MV-4-11 (cell line): ENCODE data around the gene DUSP15.

Experiments
- DNase-seq: peaks from one replicate; lab custom pipeline; 2025; lab: John Stamatoyannopoulos, UW

DUSP15 gene, protein sequence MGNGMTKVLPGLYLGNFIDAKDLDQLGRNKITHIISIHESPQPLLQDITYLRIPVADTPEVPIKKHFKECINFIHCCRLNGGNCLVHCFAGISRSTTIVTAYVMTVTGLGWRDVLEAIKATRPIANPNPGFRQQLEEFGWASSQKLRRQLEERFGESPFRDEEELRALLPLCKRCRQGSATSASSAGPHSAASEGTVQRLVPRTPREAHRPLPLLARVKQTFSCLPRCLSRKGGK

DNA sequence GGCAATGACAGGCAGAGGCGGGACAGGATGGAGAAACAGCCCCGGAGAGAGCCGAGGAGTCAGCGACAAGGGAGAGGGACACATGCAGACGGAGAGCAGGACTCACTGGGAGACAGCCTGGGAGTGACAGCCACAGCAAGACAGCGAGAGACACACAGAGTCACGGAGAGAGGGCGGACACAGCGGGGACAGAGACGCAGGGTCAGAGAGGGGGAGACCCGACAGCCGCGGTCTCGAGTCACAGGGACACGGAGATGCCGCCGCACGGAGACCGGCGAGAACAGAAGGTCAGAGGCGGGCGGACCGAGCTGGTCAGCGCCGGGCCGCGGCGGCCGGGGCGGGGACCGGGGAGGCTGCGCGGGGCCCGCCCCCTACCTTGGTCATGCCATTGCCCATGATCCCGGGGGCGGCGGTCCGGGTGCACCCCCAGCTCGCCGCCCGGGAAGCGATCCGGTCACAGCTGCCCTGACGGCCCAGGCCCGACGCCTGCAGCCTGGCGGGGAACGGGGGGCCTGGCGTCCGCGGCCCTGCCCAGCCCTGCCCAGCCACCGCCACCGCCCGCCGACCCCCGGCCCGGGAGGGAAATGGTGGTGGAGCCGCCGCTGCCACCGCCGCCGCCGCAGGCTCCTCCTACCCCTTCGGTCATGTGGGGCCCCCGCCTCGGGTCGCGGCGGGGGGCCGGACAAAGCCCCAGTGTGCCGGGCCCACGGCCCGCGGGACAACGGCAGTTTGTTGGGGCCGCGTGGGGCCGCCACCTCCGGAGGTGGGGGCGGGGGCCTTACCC is at the start of gene DUSP15, which contains the start of gene TTLL9:
DUSP15 (minus strand) TSS at position 586 of the 784 bp plus-strand sequence; CDS start at position 396, 190 bp downstream.
TTLL9 (plus strand) TSS at position 693 of the 784 bp plus-strand sequence. CDS start 493 bp downstream, outside the sequence.
- DNase-seq = no peak

DNA sequence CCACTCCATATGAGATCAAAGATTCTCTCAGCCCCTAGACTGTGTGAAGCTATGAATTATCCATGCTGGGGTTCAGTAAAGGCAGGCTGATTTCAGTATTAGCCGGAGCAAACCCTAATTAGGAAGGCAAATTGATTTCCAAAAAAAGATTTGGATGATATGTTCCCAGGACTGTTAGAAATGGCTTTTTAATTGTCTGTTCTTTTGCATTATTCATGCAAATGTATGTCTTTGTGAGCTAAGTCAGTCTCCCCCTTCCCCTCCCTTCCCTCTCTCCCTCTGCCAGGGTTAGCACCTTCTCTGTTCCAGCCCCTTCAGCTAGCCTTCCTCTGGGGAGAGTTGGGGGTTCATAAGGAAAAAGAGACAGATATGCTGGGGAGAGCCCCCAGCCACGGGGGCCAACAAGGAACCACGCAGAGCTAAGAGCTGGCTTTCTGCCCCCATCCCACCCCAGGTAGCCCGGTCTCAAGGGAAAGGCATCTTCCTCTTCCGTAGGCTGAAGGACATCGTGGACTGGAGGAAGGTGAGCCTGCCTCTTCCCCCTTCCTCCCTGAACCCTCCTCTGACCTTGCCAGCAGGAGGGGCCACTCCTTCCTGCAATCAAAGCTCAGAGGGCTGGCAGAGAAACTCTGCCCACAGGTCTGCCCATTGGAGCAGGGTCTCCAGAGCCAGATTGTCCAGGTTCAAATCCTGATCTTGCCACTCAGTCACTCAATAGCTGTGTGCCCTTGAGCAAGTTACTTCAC is 49.3 kb upstream of the DUSP15 start:
- DNase-seq = no peak

DNA sequence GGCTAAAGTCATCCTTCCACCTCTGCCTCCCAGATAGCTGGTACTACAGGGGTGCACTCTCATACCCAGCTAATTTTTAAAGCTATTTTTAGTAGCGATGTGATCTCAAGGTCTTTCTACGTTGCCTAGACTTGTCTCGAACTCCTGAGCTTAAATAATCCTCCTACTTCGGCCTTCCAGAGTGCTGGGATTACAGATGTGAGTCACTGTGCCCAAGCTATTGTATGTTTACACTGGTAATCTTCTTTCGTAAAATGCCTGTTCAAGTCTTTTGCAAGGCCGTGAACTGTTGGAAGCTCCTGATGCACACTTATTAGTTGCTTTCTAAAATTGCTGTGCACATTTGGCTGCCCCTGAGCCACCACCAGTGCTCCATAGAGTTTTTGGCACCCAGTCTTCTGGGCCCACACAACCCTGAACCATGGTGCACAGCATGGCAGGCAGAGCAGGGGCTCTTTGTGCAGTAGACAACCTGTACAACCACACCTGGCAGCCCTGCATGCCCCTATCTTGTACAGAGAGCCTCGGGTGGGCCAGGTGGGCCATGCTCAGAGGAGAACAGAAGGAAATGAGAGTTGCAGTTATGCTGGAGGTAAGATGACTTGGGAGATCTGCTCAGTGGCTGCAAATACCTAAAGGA is 48.3 kb upstream of the DUSP15 start:
- no peak for DNase-seq

DNA sequence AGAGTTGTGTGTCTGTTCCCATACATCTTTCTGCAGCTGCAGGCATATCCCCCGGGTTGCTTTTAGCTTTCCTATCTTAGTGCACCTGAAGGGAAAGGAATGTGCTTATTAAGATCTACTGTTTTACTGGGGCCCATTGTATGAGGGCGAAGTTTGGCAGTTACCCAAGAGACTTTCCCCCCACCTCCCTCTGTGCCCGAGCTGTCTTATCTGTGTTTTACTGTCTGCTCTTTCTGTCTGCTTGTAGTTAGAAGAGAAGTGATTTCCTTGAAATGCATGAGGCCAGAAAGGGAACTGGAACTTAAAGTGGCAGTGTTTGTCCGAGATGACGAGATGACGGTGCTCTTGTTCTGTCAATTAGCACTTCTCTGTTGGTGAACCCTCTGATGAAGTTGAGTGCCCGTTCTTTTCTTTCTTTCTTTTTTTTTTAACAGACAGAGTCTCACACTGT is 47.7 kb upstream of the DUSP15 start:
- DNase-seq = peak; percentile 39

DNA sequence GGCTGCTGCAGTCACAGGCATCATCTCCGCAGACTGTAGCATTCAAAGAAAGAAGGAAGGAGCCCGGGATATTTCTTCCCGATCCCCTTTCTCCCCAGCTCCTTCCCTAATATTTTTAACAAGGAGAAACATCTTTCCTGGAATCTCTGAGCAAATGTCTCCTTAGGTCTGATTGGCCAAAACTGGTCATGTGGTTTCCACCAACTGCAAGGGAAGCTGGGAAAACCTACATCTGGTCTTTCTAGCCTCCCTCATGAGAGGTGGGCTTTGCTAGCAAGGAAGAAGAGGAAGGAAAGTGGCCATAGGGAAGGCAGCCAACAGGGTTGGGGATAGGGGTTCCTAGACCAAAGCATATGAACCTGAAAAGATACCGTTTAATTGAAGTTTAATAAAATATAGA is 46.4 kb upstream of the DUSP15 start:
- no peak for DNase-seq

DNA sequence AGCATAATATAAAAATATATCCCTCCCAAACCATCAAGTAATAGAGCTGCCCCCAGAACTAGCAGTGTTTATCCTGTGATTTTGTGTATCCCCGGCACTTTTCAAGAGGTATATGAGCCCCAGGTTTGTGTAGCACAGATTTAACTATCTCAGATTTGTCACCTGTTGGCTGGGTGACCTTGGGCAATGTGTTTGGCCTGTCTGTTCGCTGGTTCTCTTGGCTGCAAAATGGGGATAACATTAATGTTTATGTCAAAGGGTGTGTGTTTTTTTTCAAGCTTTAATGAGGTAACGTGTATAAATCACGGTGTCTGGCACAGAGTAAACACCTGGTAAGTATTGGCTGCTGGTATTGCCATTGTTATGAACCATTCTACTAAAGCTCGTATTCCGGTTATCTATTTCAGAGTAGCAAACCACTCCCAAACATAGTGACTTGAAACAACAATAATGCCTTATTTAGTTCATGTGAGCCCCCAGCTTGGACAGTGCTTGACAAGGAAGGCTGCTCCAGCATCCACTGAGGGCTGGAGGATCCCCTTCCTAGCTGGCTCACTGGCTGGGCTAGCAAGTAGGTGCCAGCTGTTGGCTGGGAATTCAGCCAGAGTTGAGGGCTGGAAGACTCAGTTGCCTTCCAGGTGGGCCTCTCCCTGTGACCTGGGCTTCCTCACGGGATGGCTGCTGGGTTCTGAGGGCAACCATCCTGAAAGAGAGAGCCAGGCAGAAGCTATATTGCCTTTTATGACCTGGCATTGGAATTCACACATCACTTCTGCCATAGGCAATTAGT is 45.4 kb upstream of the DUSP15 start:
- no peak for DNase-seq

DNA sequence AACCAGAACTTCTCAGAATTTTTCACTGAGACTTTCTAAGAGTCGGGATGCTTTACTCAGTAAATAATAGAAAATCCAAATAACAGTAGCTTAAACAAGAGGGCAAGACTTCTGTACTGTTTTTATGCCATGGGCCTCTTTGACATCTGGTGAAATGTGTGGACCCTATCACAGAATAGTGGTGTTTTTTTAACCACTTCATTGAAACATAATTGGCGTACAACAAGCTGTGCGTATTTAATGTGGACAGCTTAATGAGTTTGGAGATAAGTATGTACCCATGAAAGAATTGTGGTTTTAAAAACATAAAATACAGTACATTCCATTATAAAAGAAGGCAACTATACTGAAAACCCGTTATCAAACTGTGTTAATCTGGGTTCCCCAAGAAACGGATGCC is 43.8 kb upstream of the DUSP15 start:
- no peak for DNase-seq

DNA sequence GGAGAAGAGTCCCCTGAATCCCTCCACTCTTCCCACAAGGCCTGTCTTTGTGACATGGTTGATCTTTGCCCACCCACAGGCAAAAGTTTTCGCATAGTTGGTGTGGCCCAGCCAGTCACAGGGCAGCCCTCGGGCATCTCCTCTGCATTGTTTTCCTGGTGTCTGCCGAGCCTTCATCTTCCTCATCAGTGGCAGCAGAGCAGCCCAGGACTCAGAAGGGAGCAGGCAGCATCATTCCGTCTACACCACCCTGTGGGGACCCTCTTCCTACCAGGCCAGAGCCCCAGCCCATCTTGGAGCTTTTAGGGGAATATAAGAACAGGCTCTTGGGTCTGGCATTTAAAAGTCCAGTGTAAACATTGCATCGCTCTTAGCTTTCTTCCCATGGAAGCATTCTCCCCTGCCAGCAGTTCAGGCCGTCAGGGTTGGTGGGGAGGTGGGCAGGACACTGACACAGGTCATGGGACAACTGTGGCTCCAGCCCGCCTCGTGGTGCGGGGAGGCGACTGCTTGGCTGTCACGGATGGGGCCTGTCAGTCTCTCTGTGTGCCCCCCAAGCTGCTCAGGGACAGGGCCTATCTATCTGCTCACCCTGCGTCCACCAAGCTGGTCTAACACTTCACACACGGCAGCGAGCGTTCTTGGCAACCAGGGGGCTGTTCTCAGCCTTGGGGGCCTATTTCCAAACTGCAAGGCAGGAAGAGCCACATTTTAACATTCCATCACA is 43.3 kb upstream of the DUSP15 start:
- no peak for DNase-seq

DNA sequence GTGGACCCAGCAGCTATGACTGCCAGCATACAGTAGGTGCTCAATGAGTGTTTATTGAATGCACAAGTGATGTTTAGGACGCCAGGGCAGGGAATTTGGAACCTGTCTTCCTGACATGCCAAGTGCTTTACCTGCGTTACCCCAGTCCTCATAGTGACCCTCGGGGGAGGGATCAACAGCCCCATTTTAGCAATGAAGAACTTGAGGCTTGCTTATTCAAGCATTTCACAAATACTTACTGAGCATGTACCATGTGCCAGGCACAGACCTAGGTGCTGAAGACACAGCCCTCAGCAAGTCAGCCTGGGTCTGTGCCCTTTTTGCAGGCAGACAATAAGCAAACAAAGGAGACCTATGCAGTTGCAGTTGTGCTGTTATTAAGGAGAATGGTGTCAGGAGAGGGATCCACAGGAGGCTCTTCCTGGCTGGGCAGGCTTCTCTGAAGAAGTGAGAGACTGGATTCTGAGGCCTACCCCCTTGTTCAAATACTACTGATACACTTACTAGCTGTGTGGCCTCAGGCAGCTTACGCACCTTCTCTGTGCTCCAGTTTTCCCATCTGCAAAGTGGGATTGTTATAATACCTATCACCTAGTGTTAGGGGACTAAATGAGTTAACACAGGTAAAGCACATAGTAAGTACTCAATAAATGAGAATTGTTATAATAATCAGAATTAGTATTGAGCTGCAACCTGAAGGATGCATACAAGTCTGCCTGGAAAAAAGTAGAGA is 39.9 kb upstream of the DUSP15 start:
- no peak for DNase-seq

DNA sequence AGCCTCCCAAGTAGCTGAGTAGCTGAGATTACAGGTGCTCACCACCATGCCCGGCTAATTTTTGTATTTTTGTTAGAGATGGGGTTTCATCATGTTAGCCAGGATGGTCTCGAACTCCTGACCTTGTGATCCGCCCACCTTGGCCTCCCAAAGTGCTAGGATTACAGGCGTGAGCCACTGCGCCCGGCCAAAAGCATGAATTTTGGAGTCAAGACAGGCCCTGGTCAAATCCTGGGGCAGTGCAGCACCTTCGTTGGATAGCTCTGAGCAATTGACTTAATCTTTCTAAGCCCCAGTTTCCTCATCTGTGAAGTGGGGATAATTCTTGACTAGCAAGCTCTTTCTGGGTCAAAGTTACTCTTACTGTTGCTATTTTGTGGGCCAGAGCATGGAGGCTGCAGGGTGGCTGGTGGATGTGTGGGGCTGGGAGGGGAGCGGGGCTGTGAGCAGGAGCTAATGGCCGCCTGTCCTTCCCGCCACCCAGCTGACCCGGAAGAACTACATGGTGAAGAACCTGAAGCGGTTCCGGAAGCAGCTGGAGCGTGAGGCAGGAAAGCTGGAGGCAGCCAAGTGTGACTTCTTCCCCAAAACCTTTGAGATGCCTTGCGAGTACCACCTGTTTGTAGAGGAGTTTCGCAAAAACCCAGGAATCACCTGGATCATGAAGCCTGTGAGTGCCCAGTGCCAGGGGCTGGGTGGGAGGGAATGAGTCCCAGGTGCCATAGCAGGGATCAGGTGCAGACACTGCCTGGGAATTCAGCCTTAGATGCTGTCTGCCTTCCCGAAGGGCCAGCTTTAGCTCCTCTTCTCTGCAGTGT is 39.1 kb upstream of the DUSP15 start:
- DNase-seq = no peak

DNA sequence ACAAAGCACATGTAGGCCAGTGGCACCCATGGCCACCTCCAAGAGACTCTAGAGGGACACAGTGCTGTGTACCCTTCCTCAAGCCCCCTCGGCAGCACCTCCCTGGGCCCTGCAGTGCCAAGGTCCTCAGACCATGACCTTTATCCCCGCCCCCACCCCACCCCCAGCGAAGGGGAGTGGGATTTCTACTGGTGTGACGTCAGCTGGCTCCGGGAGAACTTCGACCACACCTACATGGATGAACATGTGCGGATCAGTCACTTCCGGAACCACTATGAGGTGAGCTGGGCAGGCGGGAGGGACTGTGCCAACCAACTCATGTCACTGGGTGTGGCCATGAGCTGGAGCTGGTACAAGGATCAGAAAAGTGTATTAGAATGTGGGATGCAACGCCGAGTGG is 38.1 kb upstream of the DUSP15 start:
- no peak for DNase-seq

DNA sequence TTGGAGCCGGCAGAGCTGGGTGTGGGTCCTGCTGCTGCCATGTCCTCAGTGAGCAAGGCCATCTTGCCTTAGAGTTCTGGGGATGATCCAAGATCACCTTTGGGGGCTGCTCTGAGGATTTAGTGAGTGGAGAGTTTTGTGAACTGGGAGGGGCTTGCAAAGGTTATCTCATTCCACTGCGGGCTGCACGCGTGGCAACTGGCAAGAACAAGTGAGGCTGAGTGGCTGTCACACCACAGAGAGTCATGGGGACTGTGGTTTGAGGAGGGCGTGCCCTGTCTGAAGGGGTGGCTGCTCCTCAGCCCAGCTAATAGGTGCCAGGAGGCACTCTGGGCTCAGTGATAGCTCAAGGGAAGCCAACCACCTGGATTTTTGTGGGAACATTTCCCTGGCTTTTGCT is 37.7 kb upstream of the DUSP15 start:
- DNase-seq = no peak

DNA sequence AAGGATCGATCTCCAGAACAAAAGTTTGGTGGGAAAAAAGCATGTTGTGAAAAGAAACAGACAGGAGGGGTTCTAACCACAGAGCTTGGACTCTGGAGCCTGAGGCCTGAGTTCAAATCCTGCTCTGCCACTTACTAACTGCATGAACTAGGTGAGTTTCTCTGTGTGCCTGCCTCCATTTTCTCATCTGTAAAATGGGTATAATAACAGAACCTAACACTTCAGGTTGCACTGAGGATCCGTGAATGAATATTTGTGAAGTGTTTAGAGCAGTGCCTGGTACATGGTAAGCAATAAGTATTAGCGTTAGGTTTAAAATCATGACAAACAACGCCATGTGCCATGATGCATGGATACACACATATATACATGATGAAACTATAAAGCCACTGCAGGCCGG is 36.7 kb upstream of the DUSP15 start:
- DNase-seq = no peak

DNA sequence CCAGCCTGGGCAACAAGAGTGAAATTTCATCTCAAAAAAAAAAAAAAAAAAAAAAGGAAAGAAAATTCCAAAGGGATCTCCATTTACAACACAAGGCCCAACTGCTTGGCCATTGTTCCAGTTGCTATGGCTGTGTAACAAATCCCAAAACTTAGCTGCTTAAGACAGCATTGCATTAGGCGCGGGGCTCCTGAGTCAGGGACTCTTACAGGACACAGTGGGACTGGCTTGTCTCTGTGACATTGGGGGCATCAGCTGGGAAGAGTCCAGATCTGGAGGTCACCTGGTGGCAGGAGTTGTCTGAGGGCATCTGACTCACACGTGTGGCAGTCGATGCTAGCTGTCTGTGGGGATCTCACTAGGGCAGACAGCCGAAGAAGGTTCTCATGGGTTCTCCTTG is 35.7 kb upstream of the DUSP15 start:
- DNase-seq = no peak

DNA sequence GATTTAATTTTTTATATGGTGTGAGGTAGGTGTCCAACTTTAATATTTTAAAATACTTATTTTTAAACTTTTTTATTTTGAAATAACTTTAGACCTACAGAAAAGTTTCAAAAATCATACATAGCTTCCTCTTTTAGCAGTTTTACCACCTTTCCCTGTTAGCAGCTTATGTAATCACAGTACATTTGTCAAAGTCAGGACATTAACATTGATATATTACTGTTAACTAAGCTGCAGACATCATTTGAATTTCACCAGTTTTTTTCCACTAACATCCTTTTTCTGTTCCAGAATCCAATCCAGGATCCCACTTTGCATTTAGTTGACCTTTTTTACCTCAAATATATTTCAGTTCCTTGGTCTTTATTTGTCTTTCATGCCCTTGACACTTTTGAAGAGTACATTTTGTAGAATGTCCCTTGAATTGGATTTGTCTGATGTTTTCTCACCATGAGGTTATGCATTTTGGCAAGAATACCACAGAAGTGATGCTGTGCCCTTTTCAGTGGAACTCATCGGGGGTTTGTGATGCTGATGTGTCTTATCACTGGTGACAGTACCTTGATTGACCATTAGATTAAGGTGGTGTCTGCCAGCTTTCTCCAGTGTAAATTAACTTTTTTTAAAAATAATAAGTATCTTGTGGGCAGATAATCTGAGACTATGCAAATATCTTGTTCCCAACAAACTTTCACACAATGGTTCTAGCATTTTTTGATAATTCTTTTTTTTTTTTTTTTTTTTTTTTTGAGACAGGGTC is 33.5 kb upstream of the DUSP15 start:
- no peak for DNase-seq

DNA sequence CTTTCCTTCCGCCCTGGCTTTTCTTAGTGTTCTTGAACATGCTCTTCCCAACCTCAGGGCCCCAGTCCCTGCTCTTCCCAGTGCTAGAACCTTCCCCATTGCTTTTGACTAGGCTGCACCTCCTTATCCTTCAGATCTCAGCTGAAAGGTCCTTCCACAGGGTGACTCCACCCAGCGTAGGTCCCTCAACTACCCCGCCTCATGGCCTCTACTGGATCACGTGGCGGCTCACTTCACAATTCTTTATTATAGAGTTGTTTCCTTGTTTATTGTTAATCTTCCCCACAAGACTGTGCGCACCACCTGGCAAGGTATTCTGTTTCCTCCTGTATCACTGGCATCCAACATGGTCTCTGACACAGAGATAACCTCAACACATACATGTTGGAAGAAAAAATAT is 31.3 kb upstream of the DUSP15 start:
- no peak for DNase-seq

DNA sequence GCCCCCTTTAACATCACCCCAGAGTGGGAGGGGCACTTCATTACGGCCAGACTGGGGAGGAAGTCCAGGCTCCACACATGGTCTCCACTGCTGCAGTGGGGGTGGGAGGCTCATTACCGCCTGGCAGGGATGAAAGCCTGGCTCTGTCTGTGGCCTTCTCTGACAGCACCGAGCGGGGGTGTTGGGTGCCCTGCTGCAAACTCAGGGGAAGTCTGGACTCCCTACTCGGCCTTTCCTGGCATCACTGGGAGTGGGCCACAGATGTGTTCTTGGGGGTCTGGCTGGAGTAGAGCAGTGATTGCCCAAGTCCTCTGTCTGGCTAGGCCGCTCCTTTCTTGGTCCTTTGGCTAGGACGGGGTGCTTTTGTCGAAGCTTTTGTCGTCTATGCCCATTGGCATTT is 27.2 kb upstream of the DUSP15 start:
- DNase-seq = no peak

DNA sequence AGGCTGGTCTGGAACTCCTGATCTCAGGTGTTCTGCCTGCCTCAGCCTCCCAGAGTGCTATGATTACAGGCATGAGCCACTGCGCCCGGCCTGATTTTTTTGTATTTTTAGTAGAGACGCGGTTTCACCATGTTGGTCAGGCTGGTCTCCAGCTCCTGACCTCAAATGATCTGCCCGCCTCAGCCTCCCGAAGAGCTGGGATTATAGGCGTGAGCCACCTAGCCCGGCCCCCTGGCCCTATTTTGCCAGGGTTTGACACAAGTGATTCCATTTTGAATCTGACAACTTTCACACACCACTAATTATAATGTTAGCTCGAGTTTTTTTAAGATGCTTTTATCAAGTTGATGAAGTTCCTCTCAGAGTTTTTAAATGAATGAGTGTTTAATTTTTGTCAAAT is 25.7 kb upstream of the DUSP15 start:
- no peak for DNase-seq
